Ovary (tissue), 3 donors: ENCODE data around the gene MGST2.
A peak's percentile ranks its signal among the peaks of the same experiment; 100 is the strongest.

Source experiments
- CTCF ChIP-seq, 3 donors: fragments of 450-650 bp in 2 of 3; fragments of 200-600 bp in 1 of 3; IDR thresholded peaks; one replicate each; pipeline versions ENCODE4 v1.5.1 to v1.8.0; 2016 to 2022; ENCODE audit warnings: antibody characterized with exemption in 3 of 3, mild to moderate bottlenecking in 1 of 3
- POLR2A ChIP-seq: fragments of 450-650 bp; IDR thresholded peaks from one replicate; pipeline ENCODE4 v1.6.1; 2017; ENCODE audit warnings: antibody characterized with exemption, mild to moderate bottlenecking, moderate library complexity
- donor health status: DM: no; HTN: no; CAD: no.

GRCh38 chr4:139734875-139735380 is 69.3 kb downstream of the MGST2 start:
- peak; percentile 81 to 89 (median 86) for TF ChIP-seq CTCF (IDR thresholded peaks at IDR 0.05)
- peak; percentile 51 for TF ChIP-seq POLR2A
